HEK293 (cell line): ENCODE results near the gene ZC3H12C.

Experiments used
- CTCF ChIA-PET: fragments of 350-600 bp; formaldehyde crosslinking; extraction: SDS; loops from one replicate; lab custom pipeline; 2021; ENCODE audit warnings: antibody characterized with exemption; lab: Yijun Ruan, JAX
- POLR2A ChIA-PET: fragments of 300-600 bp; formaldehyde crosslinking; extraction: SDS; loops from one replicate; lab custom pipeline; 2020; ENCODE audit warnings: antibody characterized with exemption, inconsistent platforms; lab: Yijun Ruan, JAX
- H3K27ac ChIP-seq: fragments of 200-500 bp; sonication (Bioruptor generic); 2 replicates; pipeline ENCODE4 v1.5.1; 2014; ENCODE audit warnings: low read depth, low read length, control low read depth, inconsistent platforms; ENCODE audit errors: extremely low read depth
- H3K36me3 ChIP-seq, 2 experiments: fragments of 200-500 bp in 1 of 2; sonication (Bioruptor generic) in 1 of 2; 1 replicate in 1 of 2; 2 replicates in 1 of 2; pipeline ENCODE4 v1.5.1; 2014 to 2017; ENCODE audit warnings: inconsistent platforms in 2 of 2, low read length in 2 of 2; ENCODE audit not compliant: control insufficient read depth in 2 of 2, insufficient read depth in 1 of 2
- H3K4me1 ChIP-seq: fragments of 200-500 bp; sonication (Bioruptor generic); 2 replicates; pipeline ENCODE4 v1.5.1; 2014; ENCODE audit warnings: mild to moderate bottlenecking, low read length, inconsistent platforms; ENCODE audit not compliant: control insufficient read depth, insufficient read depth
- H3K4me3 ChIP-seq: 2 replicates; pipeline ENCODE4 v1.5.1; 2011; ENCODE audit warnings: low read depth, mild to moderate bottlenecking, control low read depth, low read length, moderate library complexity
- H3K9me3 ChIP-seq: fragments of 200-500 bp; sonication (Bioruptor generic); 2 replicates; pipeline ENCODE4 v1.5.1; 2014; ENCODE audit warnings: low read depth, low read length, inconsistent platforms; ENCODE audit not compliant: control insufficient read depth, insufficient read depth
- GLI2 ChIP-seq: fragments of 450-650 bp; formaldehyde crosslinking; IDR thresholded peaks from 2 replicates; pipeline ENCODE4; 2017; ENCODE audit warnings: missing biosample characterization, missing genetic modification characterization, low read depth, borderline replicate concordance
- GLIS2 ChIP-seq: fragments of 450-650 bp; formaldehyde crosslinking; IDR thresholded peaks from 2 replicates; pipeline ENCODE4 v1.5.1; 2016; ENCODE audit warnings: missing biosample characterization, missing genetic modification characterization
- INSM2 ChIP-seq: fragments of 450-650 bp; formaldehyde crosslinking; IDR thresholded peaks from 2 replicates; pipeline ENCODE4 v1.5.1; 2016; ENCODE audit warnings: missing biosample characterization, missing genetic modification characterization
- OSR2 ChIP-seq: fragments of 450-650 bp; formaldehyde crosslinking; IDR thresholded peaks from 2 replicates; pipeline ENCODE4 v1.5.1; 2016; ENCODE audit warnings: missing biosample characterization, missing genetic modification characterization
- RBAK ChIP-seq: fragments of 450-650 bp; formaldehyde crosslinking; IDR thresholded peaks from 2 replicates; pipeline ENCODE4 v1.5.1; 2016; ENCODE audit warnings: missing biosample characterization, missing genetic modification characterization
- REPIN1 ChIP-seq: fragments of 450-650 bp; formaldehyde crosslinking; IDR thresholded peaks from 2 replicates; pipeline ENCODE4 v1.5.1; 2017; ENCODE audit warnings: missing biosample characterization, missing genetic modification characterization, low read depth
- SCRT1 ChIP-seq: fragments of 450-650 bp; formaldehyde crosslinking; IDR thresholded peaks from 2 replicates; pipeline ENCODE4 v1.5.1; 2016; ENCODE audit warnings: missing biosample characterization, missing genetic modification characterization, borderline replicate concordance
- SETDB1 ChIP-seq: IDR thresholded peaks from one replicate; pipeline ENCODE4 v1.6.1; 2017; ENCODE audit warnings: mild to moderate bottlenecking, low read length, moderate library complexity, mixed read lengths; ENCODE audit not compliant: insufficient read length
- ZBTB44 ChIP-seq: fragments of 450-650 bp; IDR thresholded peaks from 2 replicates; pipeline ENCODE4 v1.5.1; 2018; ENCODE audit warnings: missing biosample characterization, mild to moderate bottlenecking, missing genetic modification characterization
- ZBTB7A ChIP-seq: fragments of 450-650 bp; formaldehyde crosslinking; IDR thresholded peaks from 2 replicates; pipeline ENCODE4 v1.5.1; 2016; ENCODE audit warnings: low read depth, missing biosample characterization, missing genetic modification characterization
- ZNF19 ChIP-seq: fragments of 450-650 bp; formaldehyde crosslinking; IDR thresholded peaks from 2 replicates; pipeline ENCODE4; 2016; ENCODE audit warnings: missing biosample characterization, missing genetic modification characterization, low read depth
- ZNF23 ChIP-seq: fragments of 450-650 bp; formaldehyde crosslinking; IDR thresholded peaks from 2 replicates; pipeline ENCODE4 v1.5.1; 2016; ENCODE audit warnings: missing biosample characterization, missing genetic modification characterization, borderline replicate concordance
- ZNF248 ChIP-seq: fragments of 450-650 bp; formaldehyde crosslinking; IDR thresholded peaks from 2 replicates; pipeline ENCODE4 v1.5.1; 2017; ENCODE audit warnings: missing biosample characterization, missing genetic modification characterization
- ZNF324 ChIP-seq: fragments of 450-650 bp; formaldehyde crosslinking; IDR thresholded peaks from 2 replicates; pipeline ENCODE4 v1.5.1; 2016; ENCODE audit warnings: missing biosample characterization, missing genetic modification characterization
- ZNF335 ChIP-seq: fragments of 450-650 bp; formaldehyde crosslinking; conservative IDR thresholded peaks from 2 replicates; pipeline ENCODE4 v1.5.1; 2016; ENCODE audit warnings: missing biosample characterization, missing genetic modification characterization
- ZNF350 ChIP-seq: fragments of 450-650 bp; formaldehyde crosslinking; IDR thresholded peaks from 2 replicates; pipeline ENCODE4 v1.5.0; 2017; ENCODE audit warnings: missing biosample characterization, mild to moderate bottlenecking, missing genetic modification characterization
- ZNF37A ChIP-seq: fragments of 450-650 bp; IDR thresholded peaks from 2 replicates; pipeline ENCODE4 v1.5.1; 2018; ENCODE audit warnings: missing biosample characterization, missing genetic modification characterization
- ZNF449 ChIP-seq: fragments of 450-650 bp; formaldehyde crosslinking; IDR thresholded peaks from 2 replicates; pipeline ENCODE4 v1.5.1; 2017; ENCODE audit warnings: missing biosample characterization, mild to moderate bottlenecking, missing genetic modification characterization, moderate library complexity
- ZNF558 ChIP-seq: fragments of 450-650 bp; formaldehyde crosslinking; IDR thresholded peaks from 2 replicates; pipeline ENCODE4 v1.5.1; 2016; ENCODE audit warnings: missing biosample characterization, missing genetic modification characterization
- ZNF560 ChIP-seq: fragments of 450-650 bp; formaldehyde crosslinking; IDR thresholded peaks from 2 replicates; pipeline ENCODE4 v1.5.1; 2017; ENCODE audit warnings: missing biosample characterization, missing genetic modification characterization, borderline replicate concordance
- ZNF600 ChIP-seq: fragments of 450-650 bp; formaldehyde crosslinking; IDR thresholded peaks from 2 replicates; pipeline ENCODE4 v1.5.1; 2016; ENCODE audit warnings: missing biosample characterization, missing genetic modification characterization
- ZNF626 ChIP-seq: fragments of 450-650 bp; sonication (Bioruptor Pico); formaldehyde crosslinking; IDR thresholded peaks from 2 replicates; pipeline ENCODE4 v1.5.1; 2018; ENCODE audit warnings: missing biosample characterization, missing genetic modification characterization, inconsistent platforms
- ZNF670 ChIP-seq: fragments of 450-650 bp; formaldehyde crosslinking; IDR thresholded peaks from 2 replicates; pipeline ENCODE4 v1.5.1; 2016; ENCODE audit warnings: missing biosample characterization, missing genetic modification characterization, low read depth
- ZSCAN16 ChIP-seq: fragments of 450-650 bp; formaldehyde crosslinking; IDR thresholded peaks from 2 replicates; pipeline ENCODE4 v1.5.1; 2016; ENCODE audit warnings: missing biosample characterization, missing genetic modification characterization
- TF ChIP-seq, protein P1 (sequence below): fragments of 450-650 bp; formaldehyde crosslinking; IDR thresholded peaks from 2 replicates; pipeline ENCODE4 v1.5.1; 2016; ENCODE audit warnings: missing biosample characterization, missing genetic modification characterization

The ZC3H12C gene

DNA sequence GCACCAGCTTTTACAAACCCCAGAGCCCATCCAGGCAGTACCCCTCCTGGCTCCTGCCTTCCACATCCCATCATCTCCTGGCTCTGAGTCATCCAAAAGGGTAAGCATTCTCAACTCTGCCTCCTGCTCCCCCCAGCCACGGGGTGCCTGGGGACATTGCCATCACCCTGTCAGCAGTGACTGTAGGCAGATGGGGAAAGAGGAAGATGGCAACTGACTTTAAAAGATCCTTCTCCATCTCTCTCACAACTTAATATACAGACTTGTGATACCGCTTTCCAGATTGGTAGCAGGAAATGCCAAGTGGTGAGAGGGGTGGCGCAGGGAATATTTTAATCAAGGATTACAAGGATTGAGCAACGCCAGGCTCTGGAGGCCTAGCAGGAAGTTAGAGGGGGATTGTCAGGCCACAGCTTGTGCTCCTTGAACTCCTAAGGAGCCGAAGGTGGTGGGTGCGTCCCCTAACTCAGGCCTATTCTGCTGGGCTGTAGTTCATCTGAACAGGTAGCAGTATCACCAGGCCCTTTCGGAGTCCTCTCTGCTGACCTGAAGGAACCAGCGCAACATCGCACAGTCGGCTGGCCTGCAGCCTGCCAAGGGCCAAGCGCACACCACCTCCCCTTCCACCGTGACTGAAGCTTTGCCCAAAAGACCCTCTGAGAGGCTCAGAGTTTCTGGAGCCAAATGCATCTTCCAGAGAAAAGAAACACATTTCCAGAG lies 83.3 kb downstream of the ZC3H12C start:
- H3K4me3 ChIP-seq: no peak overlapping the region
- no peaks in the 10 kb centered on the region for H3K4me1 ChIP-seq
- no peak overlapping the region for H3K27ac ChIP-seq
- H3K36me3 ChIP-seq: no peaks in the 10 kb centered on the region
- no peaks in the 10 kb centered on the region for H3K9me3 ChIP-seq
- CTCF ChIA-PET: interaction anchor here (0.7 to 1.5 kb wide), 4 partner anchors 8 to 258 kb away, joined by 3 to 5 read pairs (median 4); no protein-coding TSS in a partner anchor
- TF ChIP-seq ZNF560 (no peak), ZNF350 (tag by site-specific recombination) (no peak), REPIN1 (no peak), ZNF37A (tag by site-specific recombination) (no peak), OSR2 (no peak), ZNF23 (tag by site-specific recombination) (no peak), SCRT1 (tag by site-specific recombination) (no peak), INSM2 (tag by site-specific recombination) (no peak), ZNF19 (tag by site-specific recombination) (no peak), RBAK (no peak), ZNF558 (tag by site-specific recombination) (no peak), ZSCAN16 (tag by site-specific recombination) (no peak)
- TF ChIP-seq, protein P1, sequence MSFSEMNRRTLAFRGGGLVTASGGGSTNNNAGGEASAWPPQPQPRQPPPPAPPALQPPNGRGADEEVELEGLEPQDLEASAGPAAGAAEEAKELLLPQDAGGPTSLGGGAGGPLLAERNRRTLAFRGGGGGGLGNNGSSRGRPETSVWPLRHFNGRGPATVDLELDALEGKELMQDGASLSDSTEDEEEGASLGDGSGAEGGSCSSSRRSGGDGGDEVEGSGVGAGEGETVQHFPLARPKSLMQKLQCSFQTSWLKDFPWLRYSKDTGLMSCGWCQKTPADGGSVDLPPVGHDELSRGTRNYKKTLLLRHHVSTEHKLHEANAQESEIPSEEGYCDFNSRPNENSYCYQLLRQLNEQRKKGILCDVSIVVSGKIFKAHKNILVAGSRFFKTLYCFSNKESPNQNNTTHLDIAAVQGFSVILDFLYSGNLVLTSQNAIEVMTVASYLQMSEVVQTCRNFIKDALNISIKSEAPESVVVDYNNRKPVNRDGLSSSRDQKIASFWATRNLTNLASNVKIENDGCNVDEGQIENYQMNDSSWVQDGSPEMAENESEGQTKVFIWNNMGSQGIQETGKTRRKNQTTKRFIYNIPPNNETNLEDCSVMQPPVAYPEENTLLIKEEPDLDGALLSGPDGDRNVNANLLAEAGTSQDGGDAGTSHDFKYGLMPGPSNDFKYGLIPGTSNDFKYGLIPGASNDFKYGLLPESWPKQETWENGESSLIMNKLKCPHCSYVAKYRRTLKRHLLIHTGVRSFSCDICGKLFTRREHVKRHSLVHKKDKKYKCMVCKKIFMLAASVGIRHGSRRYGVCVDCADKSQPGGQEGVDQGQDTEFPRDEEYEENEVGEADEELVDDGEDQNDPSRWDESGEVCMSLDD (tag by site-specific recombination): no peak
- POLR2A ChIA-PET: no interaction called here

DNA sequence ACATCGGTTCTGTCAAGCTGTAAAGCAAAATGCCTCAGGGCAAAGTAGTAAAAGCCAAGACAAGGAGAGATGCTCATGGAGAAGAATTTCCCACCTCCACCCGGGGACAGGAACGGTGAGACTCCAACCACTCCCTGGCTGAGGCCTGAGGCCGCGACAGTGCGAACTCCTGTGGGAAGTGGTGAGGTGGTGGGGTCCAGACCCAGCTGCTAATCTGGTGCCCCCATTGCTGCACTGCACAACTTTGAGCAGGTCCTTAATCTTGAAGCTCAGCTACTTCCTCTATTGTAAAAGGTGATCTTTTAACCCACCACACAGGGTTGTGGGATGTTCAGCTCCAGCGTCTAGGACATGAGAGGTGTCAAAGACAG lies 83.9 kb downstream of the ZC3H12C start:
- ChIA-PET CTCF (interaction anchor here (1.0 to 1.1 kb wide), 2 partner anchors 14 to 236 kb away, joined by 3 to 4 read pairs; no protein-coding TSS in a partner anchor), POLR2A (no interaction called here)
- no peaks in the 10 kb centered on the region for H3K4me1 ChIP-seq
- no peaks in the 10 kb centered on the region for H3K9me3 ChIP-seq
- no peaks in the 10 kb centered on the region for H3K36me3 ChIP-seq
- H3K4me3 ChIP-seq: no peak overlapping the region
- no peak overlapping the region for H3K27ac ChIP-seq
- TF ChIP-seq ZNF449 (no peak), ZBTB7A (tag by site-specific recombination) (no peak), ZSCAN16 (tag by site-specific recombination) (no peak), GLI2 (tag by site-specific recombination) (no peak), GLIS2 (tag by site-specific recombination) (no peak), ZNF600 (tag by site-specific recombination) (no peak), ZNF324 (no peak), ZBTB44 (tag by site-specific recombination) (no peak), ZNF670 (tag by site-specific recombination) (no peak), ZNF335 (tag by site-specific recombination) (no peak), SETDB1 (no peak), ZNF626 (tag by site-specific recombination) (no peak), ZNF248 (tag by site-specific recombination) (no peak)
